22Rv1 (cell line): ENCODE results near the gene SHMT2.

Experiments
- CTCF ChIP-seq: fragments of 450-650 bp; IDR thresholded peaks from 2 replicates; pipeline ENCODE4 v1.5.1; 2017; ENCODE audit warnings: mild to moderate bottlenecking
- ZFX ChIP-seq: fragments of 450-650 bp; IDR thresholded peaks from 2 replicates; pipeline ENCODE4 v1.6.1; 2017; ENCODE audit warnings: antibody characterized with exemption, borderline replicate concordance

GRCh38 chr12:57272337-57273151 is 43.0 kb downstream of the SHMT2 start:
- TF ChIP-seq CTCF = no peak
- TF ChIP-seq ZFX = no peak
